Astrocyte (in vitro differentiated cells and primary cell): Measurements from ENCODE around the gene SYNGR2. TPM values are rescaled to one million over a fixed set of nuclear protein-coding genes. Genes with fewer than 3 reads are reported as not detected.

Experiments used
- DNase-seq: peaks from one replicate; pipeline ENCODE4 v3.0.0-alpha.2; 2010; ENCODE audit warnings: low read depth
- FAIRE-seq: peaks from 2 replicates; lab custom pipeline; 2011; peaks lifted over from hg19 to GRCh38; lab: Jason Lieb, UNC
- H2AFZ ChIP-seq: 2 replicates; pipeline ENCODE4 v1.6.0; 2012; ENCODE audit warnings: low read depth, low read length, inconsistent platforms
- H3K27ac ChIP-seq: 2 replicates; pipeline ENCODE4 v1.5.1; 2011; ENCODE audit warnings: low read depth, low read length, inconsistent platforms
- H3K27me3 ChIP-seq: 2 replicates; pipeline ENCODE4 v1.6.0; 2011; ENCODE audit warnings: low read length, inconsistent platforms; ENCODE audit not compliant: insufficient read depth
- H3K36me3 ChIP-seq: 2 replicates; pipeline ENCODE4 v1.5.1; 2011; ENCODE audit warnings: low read length, inconsistent platforms; ENCODE audit not compliant: insufficient read depth
- H3K4me1 ChIP-seq: 2 replicates; pipeline ENCODE4 v1.5.1; 2011; ENCODE audit warnings: low read length, inconsistent platforms; ENCODE audit not compliant: insufficient read depth
- H3K4me2 ChIP-seq: 2 replicates; pipeline ENCODE4 v1.6.0; 2012; ENCODE audit warnings: low read length, inconsistent platforms
- H3K4me3 ChIP-seq: 2 replicates; pipeline ENCODE4 v1.5.1; 2011; ENCODE audit warnings: low read depth, mild to moderate bottlenecking, low read length, inconsistent platforms; ENCODE audit not compliant: insufficient read depth
- H3K79me2 ChIP-seq: 2 replicates; pipeline ENCODE4 v1.6.0; 2012; ENCODE audit warnings: mild to moderate bottlenecking, low read length, inconsistent platforms; ENCODE audit not compliant: insufficient read depth
- H3K9ac ChIP-seq: 2 replicates; pipeline ENCODE4 v1.6.0; 2012; ENCODE audit warnings: mild to moderate bottlenecking, low read length, inconsistent platforms
- H3K9me3 ChIP-seq: 2 replicates; pipeline ENCODE4 v1.5.1; 2012; ENCODE audit warnings: low read depth, mild to moderate bottlenecking, low read length, inconsistent platforms; ENCODE audit not compliant: insufficient read depth
- H4K20me1 ChIP-seq: 2 replicates; pipeline ENCODE4 v1.6.0; 2012; ENCODE audit warnings: low read length, inconsistent platforms; ENCODE audit not compliant: insufficient read depth
- H3K27ac Mint-ChIP-seq: one replicate; pipeline ENCODE4 v1.8.0; 2021; ENCODE audit warnings: mild to moderate bottlenecking, mixed read lengths; ENCODE audit not compliant: unreplicated experiment
- H3K27me3 Mint-ChIP-seq: one replicate; pipeline ENCODE4 v1.8.0; 2021; ENCODE audit warnings: low read depth, mixed read lengths; ENCODE audit not compliant: unreplicated experiment
- H3K36me3 Mint-ChIP-seq: one replicate; pipeline ENCODE4 v1.8.0; 2021; ENCODE audit warnings: low read depth, mixed read lengths; ENCODE audit not compliant: unreplicated experiment
- H3K4me1 Mint-ChIP-seq: one replicate; pipeline ENCODE4 v1.8.0; 2021; ENCODE audit warnings: low read depth, mixed read lengths; ENCODE audit not compliant: unreplicated experiment
- H3K4me3 Mint-ChIP-seq: one replicate; pipeline ENCODE4 v1.8.0; 2021; ENCODE audit warnings: mild to moderate bottlenecking, moderate library complexity, mixed read lengths; ENCODE audit not compliant: unreplicated experiment
- H3K9me3 Mint-ChIP-seq: one replicate; pipeline ENCODE4 v1.8.0; 2021; ENCODE audit warnings: mild to moderate bottlenecking, mixed read lengths; ENCODE audit not compliant: unreplicated experiment
- EZH2 ChIP-seq: IDR thresholded peaks from 2 replicates; pipeline ENCODE4 v1.6.1; 2012; ENCODE audit warnings: mild to moderate bottlenecking, low read length, inconsistent platforms; ENCODE audit not compliant: insufficient read depth
- total RNA-seq: library from RNA; stranded (reverse); gene quantifications from 2 replicates; pipeline ENCODE4 v1.2.1, GENCODE V29; 2021
- TF ChIP-seq, protein P1 (sequence below): IDR thresholded peaks from 2 replicates; pipeline ENCODE4 v1.5.1; 2011; ENCODE audit warnings: low read depth, mild to moderate bottlenecking, inconsistent platforms, low read length, moderate library complexity; ENCODE audit not compliant: insufficient read depth

SYNGR2 gene
- total RNA-seq, 1 donor from 2014 or later = 82.2 TPM

DNA sequence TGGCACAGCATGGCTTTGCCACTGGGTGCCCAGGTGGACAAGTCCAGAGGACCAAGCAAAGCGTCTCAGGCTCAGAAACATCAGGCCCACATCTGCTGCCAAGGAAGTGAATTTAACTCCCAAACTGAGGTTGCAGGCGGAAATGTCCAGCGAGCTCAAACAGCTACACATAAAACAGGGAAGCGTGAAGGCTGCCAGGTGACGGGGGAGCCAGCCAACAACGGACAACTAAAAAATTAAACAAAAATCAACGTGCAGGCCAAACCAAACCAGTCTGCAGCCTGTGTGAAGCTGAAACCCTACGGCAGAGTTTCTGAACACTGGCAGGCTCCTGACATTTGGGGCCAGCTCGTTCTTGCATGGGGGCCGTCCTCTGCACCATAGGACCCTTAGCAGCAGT is 16.0 kb downstream of the SYNGR2 start:
- no peak for FAIRE-seq
- Histone ChIP-seq H3K27me3 (no peaks in the 10 kb centered on the region), H3K9ac (no peak overlapping the region), H3K79me2 (peaks cover 35% of the 10 kb centered on the region), H3K27ac (no peak overlapping the region), H2AFZ (no peak overlapping the region), H3K4me2 (peak overlapping the region; percentile 100), H3K4me3 (no peak overlapping the region), H3K4me1 (peaks cover 3% of the 10 kb centered on the region), H4K20me1 (no peaks in the 10 kb centered on the region), H3K9me3 (no peaks in the 10 kb centered on the region), H3K36me3 (peaks cover 6% of the 10 kb centered on the region)
- H3K4me3 Mint-ChIP-seq = peak overlapping the region; percentile 42
- TF ChIP-seq, protein P1, sequence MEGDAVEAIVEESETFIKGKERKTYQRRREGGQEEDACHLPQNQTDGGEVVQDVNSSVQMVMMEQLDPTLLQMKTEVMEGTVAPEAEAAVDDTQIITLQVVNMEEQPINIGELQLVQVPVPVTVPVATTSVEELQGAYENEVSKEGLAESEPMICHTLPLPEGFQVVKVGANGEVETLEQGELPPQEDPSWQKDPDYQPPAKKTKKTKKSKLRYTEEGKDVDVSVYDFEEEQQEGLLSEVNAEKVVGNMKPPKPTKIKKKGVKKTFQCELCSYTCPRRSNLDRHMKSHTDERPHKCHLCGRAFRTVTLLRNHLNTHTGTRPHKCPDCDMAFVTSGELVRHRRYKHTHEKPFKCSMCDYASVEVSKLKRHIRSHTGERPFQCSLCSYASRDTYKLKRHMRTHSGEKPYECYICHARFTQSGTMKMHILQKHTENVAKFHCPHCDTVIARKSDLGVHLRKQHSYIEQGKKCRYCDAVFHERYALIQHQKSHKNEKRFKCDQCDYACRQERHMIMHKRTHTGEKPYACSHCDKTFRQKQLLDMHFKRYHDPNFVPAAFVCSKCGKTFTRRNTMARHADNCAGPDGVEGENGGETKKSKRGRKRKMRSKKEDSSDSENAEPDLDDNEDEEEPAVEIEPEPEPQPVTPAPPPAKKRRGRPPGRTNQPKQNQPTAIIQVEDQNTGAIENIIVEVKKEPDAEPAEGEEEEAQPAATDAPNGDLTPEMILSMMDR = no peak
- TF ChIP-seq EZH2 = no peak
- no peak for DNase-seq
- H3K4me1 Mint-ChIP-seq = peaks cover 5% of the 10 kb centered on the region
- H3K27me3 Mint-ChIP-seq = no peaks in the 10 kb centered on the region
- no peaks in the 10 kb centered on the region for H3K36me3 Mint-ChIP-seq
- no peak overlapping the region for H3K27ac Mint-ChIP-seq
- no peaks in the 10 kb centered on the region for H3K9me3 Mint-ChIP-seq

DNA sequence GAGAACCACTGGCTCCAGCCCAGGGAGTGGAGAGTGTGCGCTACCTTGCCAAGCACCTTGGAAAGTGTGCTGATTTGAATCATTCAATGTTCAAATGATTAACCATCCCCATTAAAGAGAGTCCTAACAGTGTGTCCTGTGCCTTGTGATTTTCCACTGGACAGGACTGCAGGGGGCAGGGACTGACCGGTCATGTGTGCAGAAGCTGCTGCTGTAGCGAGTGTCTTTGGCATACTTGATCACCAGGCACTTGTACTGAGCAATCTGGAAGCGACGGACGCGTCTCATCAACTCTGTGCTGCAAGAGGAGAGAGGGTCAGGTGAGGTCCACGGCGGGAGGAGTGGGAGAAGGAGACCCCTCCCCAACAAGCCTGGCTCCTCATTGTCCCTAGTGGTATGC is 16.5 kb downstream of the SYNGR2 start:
- Mint-ChIP-seq H3K4me1 (peaks cover 2% of the 10 kb centered on the region), H3K36me3 (no peaks in the 10 kb centered on the region), H3K9me3 (no peaks in the 10 kb centered on the region), H3K27ac (no peak overlapping the region), H3K27me3 (no peaks in the 10 kb centered on the region), H3K4me3 (peak overlapping the region; percentile 20)
- FAIRE-seq (no peak), DNase-seq (no peak)
- H3K9ac ChIP-seq = no peak overlapping the region
- no peak overlapping the region for H3K4me3 ChIP-seq
- H3K4me2 ChIP-seq = peak overlapping the region; percentile 100
- H4K20me1 ChIP-seq = no peaks in the 10 kb centered on the region
- peaks cover 6% of the 10 kb centered on the region for H3K36me3 ChIP-seq
- no peak overlapping the region for H3K27ac ChIP-seq
- no peaks in the 10 kb centered on the region for H3K27me3 ChIP-seq
- H2AFZ ChIP-seq = no peak overlapping the region
- peaks cover 3% of the 10 kb centered on the region for H3K4me1 ChIP-seq
- no peaks in the 10 kb centered on the region for H3K9me3 ChIP-seq
- H3K79me2 ChIP-seq = peaks cover 35% of the 10 kb centered on the region
- TF ChIP-seq, protein P1 = no peak
- no peak for TF ChIP-seq EZH2

DNA sequence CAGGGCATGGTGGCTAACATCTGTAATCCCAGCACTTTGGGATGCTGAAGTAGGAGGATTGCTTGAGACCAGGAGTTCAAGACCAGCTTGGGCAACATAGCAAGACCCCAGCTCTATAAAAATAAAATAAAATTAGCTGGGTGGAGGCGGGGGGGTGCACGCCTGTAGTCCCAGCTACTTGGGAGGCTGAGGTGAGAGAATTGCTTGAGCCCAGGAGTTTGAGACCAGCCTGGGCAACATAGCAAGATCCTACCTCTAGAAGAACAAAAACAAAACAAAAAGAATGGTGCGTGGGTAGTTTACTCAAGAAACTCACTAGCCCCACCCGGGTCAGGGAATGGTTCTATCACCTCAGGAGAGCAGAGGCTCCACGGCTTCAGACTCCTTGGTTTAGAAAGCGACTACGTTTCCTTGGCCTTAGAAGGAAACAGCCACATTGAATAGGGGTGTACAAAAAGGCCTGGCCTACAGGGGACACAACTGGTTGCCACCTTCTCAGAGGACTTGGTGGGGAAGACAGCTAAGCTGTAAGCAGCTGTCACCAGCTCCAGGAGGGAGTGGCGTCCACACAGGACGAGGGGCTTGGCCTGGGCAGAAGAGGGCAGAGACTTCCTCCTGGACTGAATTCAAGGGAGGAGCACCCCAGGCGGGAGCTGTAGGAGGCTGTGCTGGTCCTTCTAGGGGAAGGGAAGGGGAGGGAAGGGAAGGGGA is 17.8 kb downstream of the SYNGR2 start:
- FAIRE-seq (no peak), DNase-seq (peak; percentile 2)
- TF ChIP-seq EZH2 = no peak
- TF ChIP-seq, protein P1 = no peak
- no peaks in the 10 kb centered on the region for H4K20me1 ChIP-seq
- Mint-ChIP-seq H3K27ac (peak overlapping the region; percentile 47), H3K27me3 (no peaks in the 10 kb centered on the region), H3K4me3 (peak overlapping the region; percentile 71), H3K4me1 (peaks cover 2% of the 10 kb centered on the region), H3K9me3 (no peaks in the 10 kb centered on the region), H3K36me3 (no peaks in the 10 kb centered on the region)
- peak overlapping the region; percentile 100 for H3K4me2 ChIP-seq
- H3K9ac ChIP-seq = peak overlapping the region; percentile 89
- H3K79me2 ChIP-seq = peaks cover 41% of the 10 kb centered on the region
- no peaks in the 10 kb centered on the region for H3K27me3 ChIP-seq
- peak overlapping the region; percentile 33 for H3K27ac ChIP-seq
- peak overlapping the region; percentile 83 for H3K4me3 ChIP-seq
- peak overlapping the region; percentile 81 for H2AFZ ChIP-seq
- H3K9me3 ChIP-seq = no peaks in the 10 kb centered on the region
- H3K4me1 ChIP-seq = peaks cover 3% of the 10 kb centered on the region
- H3K36me3 ChIP-seq = peaks cover 2% of the 10 kb centered on the region
